T-helper 2 cell (primary cell): ENCODE results near the gene GEN1.
"Not testable (repeated sequence)": the region's sequence is repeated elsewhere in the genome, so short reads cannot be mapped to it uniquely, and the experiment has no call there.

Experiments used
- DNase-seq, 5 experiments: peaks; one replicate each; pipeline versions ENCODE4 v3.0.0 to v3.0.0-alpha.2; 2012 to 2022

GEN1 gene

GRCh38 chr2:17799301-17800120 is 45.6 kb downstream of the GEN1 start:
- no peak for DNase-seq

GRCh38 chr2:17800219-17800618 is 46.3 kb downstream of the GEN1 start:
- no peak for DNase-seq

- no peak for DNase-seq
These were observed 46.9 kb downstream of the GEN1 start for GRCh38 chr2:17800693-17801458.

- DNase-seq = no peak
These were observed 49.6 kb downstream of the GEN1 start for GRCh38 chr2:17803497-17803896.

- DNase-seq = no peak
These were observed 50.4 kb downstream of the GEN1 start for GRCh38 chr2:17804358-17804757.

- DNase-seq = no peak
These were observed 51.2 kb downstream of the GEN1 start for GRCh38 chr2:17805166-17805565.

GRCh38 chr2:17805717-17806363 is 51.9 kb downstream of the GEN1 start:
- DNase-seq = no peak

- no peak for DNase-seq
These were observed 59.2 kb downstream of the GEN1 start for GRCh38 chr2:17813010-17813741.

- DNase-seq = no peak
These were observed 60.0 kb downstream of the GEN1 start for GRCh38 chr2:17813742-17814473.

GRCh38 chr2:17814601-17815000 is 60.7 kb downstream of the GEN1 start:
- DNase-seq = no peak

- no peak for DNase-seq
These were observed 61.7 kb downstream of the GEN1 start for GRCh38 chr2:17815468-17816184.

GRCh38 chr2:17816396-17817245 is 62.7 kb downstream of the GEN1 start, which contains the start of gene MSGN1:
MSGN1 (plus strand) TSS chr2:17816460; CDS start chr2:17816519, 59 bp downstream.
- no peak for DNase-seq

GRCh38 chr2:17818235-17818815 is 64.4 kb downstream of the GEN1 start:
- no peak for DNase-seq

GRCh38 chr2:17821080-17821479 is 67.1 kb downstream of the GEN1 start:
- DNase-seq = no peak

GRCh38 chr2:17821535-17822444 is 67.9 kb downstream of the GEN1 start:
- DNase-seq = no peak

GRCh38 chr2:17822445-17823117 is 68.6 kb downstream of the GEN1 start:
- DNase-seq = no peak

- DNase-seq = not testable (repeated sequence)
These were observed 69.7 kb downstream of the GEN1 start for GRCh38 chr2:17823646-17824045.

GRCh38 chr2:17827316-17827715 is 73.4 kb downstream of the GEN1 start:
- no peak for DNase-seq
